ENCODE measurements around the gene ARAP2. TPM values are rescaled to one million over a fixed set of nuclear protein-coding genes. Genes with fewer than 3 reads are reported as not detected.

ARAP2 gene
- total and polyA plus RNA-seq, 2 experiments from 2014 or later: 5.9 to 22.7 TPM

DNA sequence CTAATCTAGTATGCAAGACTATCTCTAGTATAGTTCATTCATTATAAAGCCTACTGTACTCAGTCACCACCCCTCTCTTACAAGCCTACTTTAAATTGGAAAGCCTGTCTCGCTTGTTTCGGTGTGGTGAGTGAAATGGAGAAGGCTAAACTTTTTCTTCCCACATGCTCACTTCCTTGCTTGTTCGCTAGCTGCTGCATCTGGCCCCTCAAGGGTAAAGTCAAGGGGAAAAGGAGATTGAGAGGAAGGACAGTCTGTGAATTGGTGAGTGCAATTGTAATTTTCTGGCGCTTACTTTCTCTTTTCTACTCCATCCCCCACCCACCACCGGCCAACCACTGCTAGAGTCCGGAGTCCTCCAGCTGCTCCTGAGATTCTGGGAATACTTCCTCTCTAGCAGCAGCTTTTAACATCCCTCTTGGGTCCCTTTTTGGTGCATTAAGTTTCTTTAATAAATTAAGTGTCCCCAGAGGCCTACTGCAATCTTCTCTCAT lies 12.1 kb upstream of the ARAP2 start:
- TF ChIP-seq EZH2phosphoT487 (IDR thresholded peaks at IDR 0.05; ENCODE audit: low read depth, severe bottlenecking, unreplicated experiment) (no peak), CTCF (IDR thresholded peaks at IDR 0.05; ENCODE audit: poor library complexity) (no peak), EZH2 (IDR thresholded peaks at IDR 0.05; ENCODE audit: borderline replicate concordance) (no peak)
- Histone ChIP-seq H3K9me3 (ENCODE audit: low read depth) (no peaks in the 10 kb centered on the region), H2AFZ (no peak overlapping the region), H4K20me1 (ENCODE audit: insufficient read depth, poor library complexity, severe bottlenecking) (no peaks in the 10 kb centered on the region), H3K27me3 (no peaks in the 10 kb centered on the region), H3K36me3 (replicated peaks; ENCODE audit: insufficient read depth, low read depth) (no peaks in the 10 kb centered on the region), H3K4me2 (no peak overlapping the region), H3K4me3 (no peak overlapping the region), H3K79me2 (no peaks in the 10 kb centered on the region), H3K27ac (no peak overlapping the region), H3K9me2 (replicated peaks; ENCODE audit: insufficient read depth) (no peaks in the 10 kb centered on the region), H3K4me1 (ENCODE audit: insufficient read depth) (no peaks in the 10 kb centered on the region)
- WGBS (ENCODE audit: low lambda C conversion rate, missing lambda C conversion rate): 76% methylated on average over 6 of the region's 6 CpGs
- no peak for DNase-seq (ENCODE audit: low spot score)

- H3K4me2 ChIP-seq: no peak overlapping the region
- 94% methylated on average over 2 of the region's 2 CpGs for WGBS (ENCODE audit: low lambda C conversion rate, missing lambda C conversion rate)
- H2AFZ ChIP-seq: no peak overlapping the region
- no peaks in the 10 kb centered on the region for H3K9me2 ChIP-seq (replicated peaks; ENCODE audit: insufficient read depth)
- TF ChIP-seq EZH2 (IDR thresholded peaks at IDR 0.05; ENCODE audit: borderline replicate concordance) (no peak), EZH2phosphoT487 (IDR thresholded peaks at IDR 0.05; ENCODE audit: low read depth, severe bottlenecking, unreplicated experiment) (no peak), CTCF (IDR thresholded peaks at IDR 0.05; ENCODE audit: poor library complexity) (no peak)
- H4K20me1 ChIP-seq (ENCODE audit: insufficient read depth, poor library complexity, severe bottlenecking): no peaks in the 10 kb centered on the region
- H3K36me3 ChIP-seq (replicated peaks; ENCODE audit: insufficient read depth, low read depth): no peaks in the 10 kb centered on the region
- no peak overlapping the region for H3K4me3 ChIP-seq
- no peak overlapping the region for H3K27ac ChIP-seq
- DNase-seq (ENCODE audit: low spot score): no peak
- no peaks in the 10 kb centered on the region for H3K79me2 ChIP-seq
- H3K27me3 ChIP-seq: no peaks in the 10 kb centered on the region
- no peaks in the 10 kb centered on the region for H3K9me3 ChIP-seq (ENCODE audit: low read depth)
- H3K4me1 ChIP-seq (ENCODE audit: insufficient read depth): no peaks in the 10 kb centered on the region
These were observed 11.3 kb upstream of the ARAP2 start for GRCh38 chr4:36255577-36255976.

GRCh38 chr4:36254371-36254770 lies 10.1 kb upstream of the ARAP2 start:
- Histone ChIP-seq H4K20me1 (ENCODE audit: insufficient read depth, poor library complexity, severe bottlenecking) (no peaks in the 10 kb centered on the region), H3K9me2 (replicated peaks; ENCODE audit: insufficient read depth) (no peaks in the 10 kb centered on the region), H3K4me1 (ENCODE audit: insufficient read depth) (no peaks in the 10 kb centered on the region), H3K36me3 (replicated peaks; ENCODE audit: insufficient read depth, low read depth) (no peaks in the 10 kb centered on the region), H2AFZ (no peak overlapping the region), H3K27ac (no peak overlapping the region), H3K9me3 (ENCODE audit: low read depth) (no peaks in the 10 kb centered on the region), H3K27me3 (no peaks in the 10 kb centered on the region), H3K79me2 (no peaks in the 10 kb centered on the region), H3K4me3 (no peak overlapping the region), H3K4me2 (no peak overlapping the region)
- no peak for DNase-seq (ENCODE audit: low spot score)
- 87% methylated on average over 2 of the region's 2 CpGs for WGBS (ENCODE audit: low lambda C conversion rate, missing lambda C conversion rate)
- TF ChIP-seq EZH2phosphoT487 (IDR thresholded peaks at IDR 0.05; ENCODE audit: low read depth, severe bottlenecking, unreplicated experiment) (no peak), CTCF (IDR thresholded peaks at IDR 0.05; ENCODE audit: poor library complexity) (no peak)

DNA sequence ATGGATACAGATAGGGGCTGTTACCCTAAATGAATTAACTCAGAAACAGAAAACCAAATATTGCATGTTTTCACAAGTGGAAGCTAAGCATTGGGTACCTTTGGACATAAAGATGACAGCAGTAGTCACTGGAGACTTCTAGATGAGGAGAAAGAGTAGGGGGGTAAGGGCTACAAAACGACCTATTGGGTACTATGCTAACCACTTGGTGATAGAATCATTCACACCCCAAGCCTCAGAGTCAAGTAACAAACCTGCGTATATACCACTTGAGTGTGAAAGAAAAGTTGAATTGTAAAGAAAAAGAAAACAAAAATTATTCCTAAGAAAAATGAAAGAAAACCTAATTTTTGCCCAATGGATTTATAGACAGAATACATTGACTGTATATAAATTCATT lies 7.7 kb upstream of the ARAP2 start:
- DNase-seq (ENCODE audit: low spot score): no peak
- Histone ChIP-seq H3K9me2 (replicated peaks; ENCODE audit: insufficient read depth) (no peaks in the 10 kb centered on the region), H3K4me1 (ENCODE audit: insufficient read depth) (no peaks in the 10 kb centered on the region), H3K79me2 (no peaks in the 10 kb centered on the region), H3K27ac (no peak overlapping the region), H3K4me2 (no peak overlapping the region), H3K27me3 (no peaks in the 10 kb centered on the region), H2AFZ (no peak overlapping the region), H3K4me3 (no peak overlapping the region), H3K9me3 (ENCODE audit: low read depth) (no peaks in the 10 kb centered on the region), H3K36me3 (replicated peaks; ENCODE audit: insufficient read depth, low read depth) (no peaks in the 10 kb centered on the region), H4K20me1 (ENCODE audit: insufficient read depth, poor library complexity, severe bottlenecking) (no peaks in the 10 kb centered on the region)
- TF ChIP-seq EZH2 (IDR thresholded peaks at IDR 0.05; ENCODE audit: borderline replicate concordance): no peak
- WGBS (ENCODE audit: low lambda C conversion rate, missing lambda C conversion rate): 92% methylated on average over 2 of the region's 2 CpGs
